GM23338 (cell line): ENCODE measurements around the gene BMPR2. TPM values are rescaled to one million over a fixed set of nuclear protein-coding genes. Genes with fewer than 3 reads are reported as not detected.
"Not testable (repeated sequence)": the region's sequence is repeated elsewhere in the genome, so short reads cannot be mapped to it uniquely, and the experiment has no call there.

Experiments
- ATAC-seq: fragments of 200-7000 bp; cut with Tn5 transposase; 3 replicates; pipeline ENCODE4 v1.9.1; 2020
- DNase-seq: peaks from one replicate; pipeline ENCODE4 v3.0.0-alpha.2; 2015; ENCODE audit warnings: low spot score
- H2AFZ ChIP-seq: fragments of 200-600 bp; sonication (generic); 2 replicates; pipeline ENCODE4 v1.8.0; 2016; ENCODE audit warnings: antibody characterized with exemption, mild to moderate bottlenecking, moderate library complexity
- H3F3A ChIP-seq: fragments of 200-600 bp; sonication (generic); replicated peaks from 2 replicates; pipeline ENCODE4 v1.8.0; 2017; ENCODE audit warnings: antibody characterized with exemption, mixed run types, low read depth
- H3K27ac ChIP-seq: fragments of 200-600 bp; sonication (generic); 2 replicates; pipeline ENCODE4 v1.6.1; 2016; ENCODE audit warnings: low read depth
- H3K27me3 ChIP-seq: fragments of 200-600 bp; sonication (generic); 2 replicates; pipeline ENCODE4 v1.8.0; 2016; ENCODE audit warnings: mild to moderate bottlenecking, mixed run types, moderate library complexity; ENCODE audit not compliant: insufficient read depth
- H3K36me3 ChIP-seq: fragments of 200-600 bp; sonication (generic); 2 replicates; pipeline ENCODE4 v1.8.0; 2016; ENCODE audit warnings: mild to moderate bottlenecking; ENCODE audit not compliant: insufficient read depth
- H3K4me1 ChIP-seq: fragments of 200-600 bp; sonication (generic); 2 replicates; pipeline ENCODE4 v1.8.0; 2016; ENCODE audit warnings: mild to moderate bottlenecking, moderate library complexity; ENCODE audit not compliant: insufficient read depth
- H3K4me2 ChIP-seq: fragments of 200-600 bp; sonication (generic); 2 replicates; pipeline ENCODE4 v1.7.1; 2017; ENCODE audit warnings: mixed run types
- H3K4me3 ChIP-seq: fragments of 200-600 bp; sonication (generic); 2 replicates; pipeline ENCODE4 v1.6.1; 2016; ENCODE audit warnings: mixed run types
- H3K79me2 ChIP-seq: fragments of 200-600 bp; sonication (generic); replicated peaks from 2 replicates; pipeline ENCODE4 v1.8.0; 2017; ENCODE audit warnings: mild to moderate bottlenecking; ENCODE audit not compliant: insufficient read depth
- H3K9me2 ChIP-seq: fragments of 200-600 bp; sonication (generic); 2 replicates; pipeline ENCODE4 v1.8.0; 2017; ENCODE audit not compliant: insufficient read depth
- H4K20me1 ChIP-seq: fragments of 200-600 bp; sonication (generic); replicated peaks from 2 replicates; pipeline ENCODE4 v1.8.0; 2017; ENCODE audit warnings: mild to moderate bottlenecking; ENCODE audit not compliant: insufficient read depth
- H3K27ac Mint-ChIP-seq: 2 replicates; pipeline ENCODE4 v1.8.0; 2020; ENCODE audit warnings: inconsistent platforms, mild to moderate bottlenecking, moderate library complexity, mixed read lengths
- H3K27me3 Mint-ChIP-seq: 3 replicates; pipeline ENCODE4 v1.8.0; 2022; ENCODE audit warnings: low read depth, mild to moderate bottlenecking, moderate library complexity, mixed read lengths, inconsistent platforms; ENCODE audit not compliant: insufficient read depth, poor library complexity
- H3K36me3 Mint-ChIP-seq: 3 replicates; pipeline ENCODE4 v1.8.0; 2021; ENCODE audit warnings: low read depth, mild to moderate bottlenecking, inconsistent platforms, moderate library complexity, mixed read lengths
- H3K4me1 Mint-ChIP-seq: 3 replicates; pipeline ENCODE4 v1.8.0; 2020; ENCODE audit warnings: mild to moderate bottlenecking, inconsistent platforms, mixed read lengths
- H3K4me3 Mint-ChIP-seq: 3 replicates; pipeline ENCODE4 v1.8.0; 2021; ENCODE audit warnings: moderate library complexity, mild to moderate bottlenecking, inconsistent platforms, mixed read lengths
- H3K9me3 Mint-ChIP-seq: 3 replicates; pipeline ENCODE4 v1.8.0; 2020; ENCODE audit warnings: moderate library complexity, mild to moderate bottlenecking, inconsistent platforms, mixed read lengths
- CTCF ChIP-seq, 2 experiments: fragments of 200-600 bp in 1 of 2; sonication (generic) in 1 of 2; conservative IDR thresholded peaks; 2 replicates each; pipeline versions ENCODE4 v1.5.1 to v1.6.1; 2016 to 2017; ENCODE audit warnings: antibody characterized with exemption in 2 of 2, low read depth in 2 of 2, mild to moderate bottlenecking in 2 of 2, moderate library complexity in 1 of 2
- EZH2phosphoT487 ChIP-seq: fragments of 200-600 bp; sonication (generic); IDR thresholded peaks from one replicate; pipeline ENCODE4 v1.8.1; 2018; ENCODE audit warnings: antibody characterized with exemption; ENCODE audit not compliant: unreplicated experiment
- REST ChIP-seq: IDR thresholded peaks from one replicate; pipeline ENCODE4 v1.6.1; 2018; ENCODE audit warnings: antibody characterized with exemption; ENCODE audit not compliant: unreplicated experiment
- ZNF331 ChIP-seq: fragments of 250-450 bp; sonication (Bioruptor Pico); IDR thresholded peaks from 2 replicates; pipeline ENCODE4 v1.5.0; 2020; ENCODE audit warnings: low read depth, mild to moderate bottlenecking, moderate library complexity
- polyA plus RNA-seq: library from polyadenylated mRNA; unstranded; fragments of >200 nt; fragmentation: Nextera tagmentation; extraction: Ambion mirVana; gene quantifications from 2 replicates; pipeline ENCODE4 v1.2.1, GENCODE V29; 2016
- total RNA-seq: library from RNA; depleted of rRNA; stranded (reverse); fragments of >200 nt; shearing (Covaris generic); gene quantifications from 2 replicates; pipeline ENCODE4 v1.2.3, GENCODE V29; 2014

Gene BMPR2
- total and polyA plus RNA-seq, 2 experiments from 2014 or later = 6.7 to 21.6 TPM

DNA sequence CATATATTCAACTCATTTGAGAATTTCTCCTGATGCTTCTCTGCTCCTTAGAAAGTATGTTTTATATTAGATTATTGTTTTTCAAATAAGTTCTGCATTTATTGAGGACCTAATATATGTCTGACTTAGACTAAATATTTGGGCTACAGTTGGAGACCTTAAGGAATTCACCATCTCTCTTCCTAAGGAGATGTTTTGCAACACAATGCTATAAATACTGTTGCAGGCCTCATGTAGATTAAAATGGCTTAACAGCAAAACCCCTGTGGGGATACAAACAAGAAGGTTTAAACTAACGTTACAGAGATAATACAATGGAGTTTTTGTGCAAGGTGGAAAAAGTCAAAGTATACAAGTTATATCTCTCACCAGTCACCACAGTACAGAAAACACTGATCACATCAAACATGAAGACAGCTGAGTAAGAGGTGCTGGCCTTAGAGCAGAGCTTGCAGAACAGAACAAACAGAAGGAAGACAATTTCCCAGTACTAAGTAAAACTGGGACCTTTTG is 20.1 kb upstream of the BMPR2 start:
- Mint-ChIP-seq H3K36me3 (no peaks in the 10 kb centered on the region), H3K4me1 (peaks cover 20% of the 10 kb centered on the region), H3K4me3 (no peak overlapping the region), H3K27me3 (no peaks in the 10 kb centered on the region), H3K9me3 (no peaks in the 10 kb centered on the region), H3K27ac (peak overlapping the region; percentile 54; the same call in 1 of the 2 replicates)
- no peaks in the 10 kb centered on the region for H3K36me3 ChIP-seq
- H3K27ac ChIP-seq = peak overlapping the region; percentile 70
- H3K4me1 ChIP-seq = peaks cover 27% of the 10 kb centered on the region
- H3F3A ChIP-seq = no peaks in the 10 kb centered on the region
- TF ChIP-seq ZNF331 (CRISPR knock-in tag) (no peak), CTCF (conservative IDR thresholded peaks at IDR 0.05; ENCODE audit: low read depth in 2 of 2) (no peak)
- DNase-seq (peak; percentile 24), ATAC-seq (peak; percentile 66)
- H3K4me3 ChIP-seq = peak overlapping the region; percentile 2; the same call in 1 of the 2 replicates
- no peak overlapping the region for H2AFZ ChIP-seq
- peak overlapping the region; percentile 59 for H3K4me2 ChIP-seq
- no peaks in the 10 kb centered on the region for H3K79me2 ChIP-seq
- H3K9me2 ChIP-seq = no peaks in the 10 kb centered on the region
- H3K27me3 ChIP-seq = no peaks in the 10 kb centered on the region
- no peaks in the 10 kb centered on the region for H4K20me1 ChIP-seq

GRCh38 chr2:202358924-202359323 is 17.2 kb upstream of the BMPR2 start:
- not testable (repeated sequence) for H3K79me2 ChIP-seq, H3K9me3 Mint-ChIP-seq

DNA sequence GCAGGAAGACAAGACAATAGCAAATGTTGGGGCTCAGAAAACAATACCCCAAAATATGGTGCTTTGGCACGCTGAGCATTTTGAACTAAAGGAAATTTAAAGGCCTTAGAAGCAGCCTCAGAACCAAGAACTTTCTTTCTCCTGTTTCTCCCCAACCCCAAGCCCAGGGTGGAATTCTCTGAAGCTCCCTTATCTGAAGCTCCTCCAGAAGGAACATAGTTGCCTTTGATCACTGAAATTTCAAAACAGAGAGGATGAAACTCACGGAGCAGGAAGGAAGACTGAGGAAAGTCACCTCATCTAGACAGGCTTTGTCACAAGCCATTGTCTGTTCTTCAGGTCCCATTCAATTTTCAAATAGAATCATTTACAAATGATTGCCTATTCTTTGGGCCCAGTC is 15.5 kb upstream of the BMPR2 start:
- Histone ChIP-seq H3K9me2 (no peaks in the 10 kb centered on the region), H3K79me2 (no peaks in the 10 kb centered on the region), H4K20me1 (no peaks in the 10 kb centered on the region), H3K4me2 (peak overlapping the region; percentile 49; the same call in 1 of the 2 replicates), H3K27ac (0 out of 2 replicates have a peak overlapping the region, but pooled peaks have one; percentile 6), H2AFZ (peak overlapping the region; percentile 26), H3F3A (0 out of 2 replicates have a peak, but pooled peaks cover 4% of the 10 kb centered on the region), H3K4me1 (peaks cover 29% of the 10 kb centered on the region), H3K36me3 (no peaks in the 10 kb centered on the region), H3K27me3 (no peaks in the 10 kb centered on the region), H3K4me3 (no peak overlapping the region; the same call in 1 of the 2 replicates)
- Mint-ChIP-seq H3K36me3 (no peaks in the 10 kb centered on the region), H3K27ac (no peak overlapping the region), H3K27me3 (no peaks in the 10 kb centered on the region), H3K4me1 (peaks cover 23% of the 10 kb centered on the region), H3K9me3 (no peaks in the 10 kb centered on the region), H3K4me3 (no peak overlapping the region)
- ATAC-seq = no peak
- DNase-seq = no peak
- no peak for TF ChIP-seq ZNF331 (CRISPR knock-in tag)
- TF ChIP-seq REST = no peak
- no peak for TF ChIP-seq EZH2phosphoT487

More at GRCh38 chr2:202358924-202359323, 17.2 kb upstream of the BMPR2 start:
- not testable (repeated sequence) for H3K27me3 Mint-ChIP-seq, H3K27ac ChIP-seq, H3K36me3 Mint-ChIP-seq, H3K36me3 ChIP-seq, H3K27ac Mint-ChIP-seq, H3F3A ChIP-seq, DNase-seq, H3K4me3 ChIP-seq, H3K4me2 ChIP-seq, H3K27me3 ChIP-seq, H3K9me2 ChIP-seq, H3K4me3 Mint-ChIP-seq, H4K20me1 ChIP-seq, ATAC-seq
- H3K4me1 Mint-ChIP-seq = peaks cover 23% of the 10 kb centered on the region
- H3K4me1 ChIP-seq = peaks cover 30% of the 10 kb centered on the region
- 0 out of 2 replicates have a peak overlapping the region, but pooled peaks have one; percentile 16 for H2AFZ ChIP-seq
